H1 (cell line): ENCODE measurements around the gene NSL1. TPM values are rescaled to one million over a fixed set of nuclear protein-coding genes. Genes with fewer than 3 reads are reported as not detected.

Experiments
- CTCF ChIA-PET: fragments of 300-600 bp; sonication (Branson Sonifier 250); formaldehyde crosslinking; loops from one replicate; lab custom pipeline; 2021; ENCODE audit not compliant: partially characterized antibody; lab: Charles Lee
- POLR2A ChIA-PET: fragments of 300-600 bp; sonication (Branson Sonifier 250); formaldehyde crosslinking; loops from one replicate; lab custom pipeline; 2021; ENCODE audit warnings: inconsistent platforms; ENCODE audit not compliant: partially characterized antibody; lab: Charles Lee
- DNase-seq, 2 experiments: peaks; one replicate each; pipeline versions ENCODE4 v3.0.0 to v3.0.0-alpha.2; 2010 to 2022; ENCODE audit warnings: low spot score in 2 of 2, low read depth in 1 of 2, mixed read lengths in 1 of 2
- FAIRE-seq: peaks from 2 replicates; lab custom pipeline; 2011; peaks lifted over from hg19 to GRCh38; lab: Jason Lieb, UNC
- H2AFZ ChIP-seq: 2 replicates; pipeline ENCODE4 v1.8.1; 2012; ENCODE audit warnings: low read length, inconsistent platforms
- H2AK5ac ChIP-seq: 2 replicates; pipeline ENCODE4 v1.6.1; 2013; ENCODE audit warnings: low read depth, low read length
- H2BK120ac ChIP-seq: replicated peaks from 2 replicates; pipeline ENCODE3; 2013; ENCODE audit warnings: low read depth, low read length, inconsistent platforms
- H2BK12ac ChIP-seq: 2 replicates; pipeline ENCODE4 v1.6.1; 2013; ENCODE audit warnings: low read depth, low read length
- H2BK15ac ChIP-seq: 2 replicates; pipeline ENCODE4 v1.6.1; 2013; ENCODE audit warnings: low read length
- H2BK20ac ChIP-seq: 2 replicates; pipeline ENCODE4 v1.6.1; 2013; ENCODE audit warnings: low read length
- H2BK5ac ChIP-seq: 2 replicates; pipeline ENCODE4 v1.6.1; 2013; ENCODE audit warnings: low read depth, low read length
- H3K14ac ChIP-seq: 2 replicates; pipeline ENCODE4 v1.6.1; 2013; ENCODE audit warnings: inconsistent platforms; ENCODE audit not compliant: insufficient read length
- H3K18ac ChIP-seq: 2 replicates; pipeline ENCODE4 v1.6.1; 2013; ENCODE audit warnings: low read length; ENCODE audit errors: extremely low read depth
- H3K23ac ChIP-seq: 2 replicates; pipeline ENCODE4 v1.6.1; 2013; ENCODE audit warnings: inconsistent platforms; ENCODE audit not compliant: insufficient read length
- H3K23me2 ChIP-seq: 2 replicates; pipeline ENCODE4 v1.6.1; 2013; ENCODE audit warnings: low read depth, low read length
- H3K27ac ChIP-seq: 2 replicates; pipeline ENCODE4 v1.6.1; 2011; ENCODE audit warnings: low read depth, low read length, inconsistent platforms
- H3K27me3 ChIP-seq, 4 experiments: replicated peaks in 1 of 4; 1 replicate in 1 of 4; 2 replicates in 3 of 4; pipeline versions ENCODE4 v1.6.1 to v1.8.1; 2011 to 2013; ENCODE audit warnings: low read length in 3 of 4, mild to moderate bottlenecking in 3 of 4, inconsistent platforms in 2 of 4, mixed read lengths in 2 of 4, moderate library complexity in 1 of 4; ENCODE audit not compliant: control insufficient read depth in 3 of 4, insufficient read depth in 3 of 4; ENCODE audit errors: extremely low read depth in 1 of 4
- H3K36me3 ChIP-seq, 4 experiments: 2 replicates each; pipeline versions ENCODE4 v1.6.1 to v1.8.1; 2011 to 2013; ENCODE audit warnings: mild to moderate bottlenecking in 4 of 4, low read length in 3 of 4, moderate library complexity in 2 of 4, control low read depth in 1 of 4, inconsistent platforms in 1 of 4; ENCODE audit not compliant: insufficient read depth in 4 of 4, control insufficient read depth in 2 of 4
- H3K4ac ChIP-seq: replicated peaks from 2 replicates; pipeline ENCODE3; 2013; ENCODE audit warnings: low read length, low read depth, mixed read lengths, inconsistent platforms; ENCODE audit not compliant: insufficient read length
- H3K4me1 ChIP-seq, 4 experiments: replicated peaks in 1 of 4; 1 replicate in 1 of 4; 2 replicates in 3 of 4; pipeline versions ENCODE4 v1.6.1 to v1.8.1; 2011 to 2013; ENCODE audit warnings: low read length in 3 of 4, inconsistent platforms in 2 of 4, mixed read lengths in 1 of 4; ENCODE audit not compliant: insufficient read depth in 4 of 4, control insufficient read depth in 3 of 4
- H3K4me2 ChIP-seq, 2 experiments: 2 replicates each; pipeline versions ENCODE4 v1.6.1 to v1.8.1; 2011 to 2013; ENCODE audit warnings: low read depth in 2 of 2, low read length in 2 of 2, control low read depth in 1 of 2, inconsistent platforms in 1 of 2, mild to moderate bottlenecking in 1 of 2; ENCODE audit not compliant: insufficient read depth in 1 of 2
- H3K4me3 ChIP-seq, 4 experiments: fragments of 200-600, 300-600 bp in 1 of 4; sonication (generic), shearing (Covaris generic), sonication (Bioruptor Twin) in 1 of 4; 2 replicates each; pipeline versions ENCODE4 v1.5.1 to v1.8.1; 2011 to 2016; ENCODE audit warnings: low read length in 4 of 4, low read depth in 3 of 4, control low read depth in 2 of 4, inconsistent platforms in 2 of 4, mild to moderate bottlenecking in 2 of 4, mixed read lengths in 1 of 4, moderate library complexity in 1 of 4; ENCODE audit not compliant: insufficient read depth in 2 of 4; ENCODE audit errors: extremely low read depth in 1 of 4
- H3K56ac ChIP-seq: replicated peaks from 2 replicates; pipeline ENCODE3; 2013; ENCODE audit warnings: low read depth, mild to moderate bottlenecking, mixed read lengths, low read length, inconsistent platforms; ENCODE audit not compliant: insufficient read length
- H3K79me1 ChIP-seq: 2 replicates; pipeline ENCODE4 v1.6.1; 2013; ENCODE audit warnings: low read depth, low read length, control low read depth
- H3K79me2 ChIP-seq, 2 experiments: 2 replicates each; pipeline versions ENCODE4 v1.6.1 to v1.8.1; 2012 to 2013; ENCODE audit warnings: low read length in 2 of 2, mild to moderate bottlenecking in 2 of 2, inconsistent platforms in 1 of 2; ENCODE audit not compliant: insufficient read depth in 2 of 2, control insufficient read depth in 1 of 2
- H3K9ac ChIP-seq, 4 experiments: replicated peaks in 1 of 4; 1 replicate in 1 of 4; 2 replicates in 3 of 4; pipeline versions ENCODE4 v1.6.1 to v1.8.1; 2011 to 2013; ENCODE audit warnings: low read depth in 3 of 4, low read length in 3 of 4, control low read depth in 2 of 4, mild to moderate bottlenecking in 2 of 4, moderate library complexity in 2 of 4, inconsistent platforms in 1 of 4; ENCODE audit errors: extremely low read depth in 1 of 4
- H3K9me3 ChIP-seq, 2 experiments: 2 replicates each; pipeline versions ENCODE4 v1.6.1 to v1.8.1; 2012 to 2013; ENCODE audit warnings: mild to moderate bottlenecking in 2 of 2, moderate library complexity in 2 of 2, control low read depth in 1 of 2, inconsistent platforms in 1 of 2, low read depth in 1 of 2, low read length in 1 of 2, mixed read lengths in 1 of 2; ENCODE audit not compliant: insufficient read depth in 2 of 2
- H4K20me1 ChIP-seq, 2 experiments: replicated peaks in 1 of 2; 2 replicates each; pipeline versions ENCODE3 to v1.8.1; 2011 to 2013; ENCODE audit warnings: inconsistent platforms in 2 of 2, low read length in 2 of 2, mild to moderate bottlenecking in 1 of 2; ENCODE audit not compliant: insufficient read depth in 2 of 2, control insufficient read depth in 1 of 2
- H4K5ac ChIP-seq: 2 replicates; pipeline ENCODE4 v1.6.1; 2013; ENCODE audit warnings: low read length, low read depth, mixed read lengths, inconsistent platforms; ENCODE audit not compliant: insufficient read length
- H4K8ac ChIP-seq: 2 replicates; pipeline ENCODE4 v1.8.0; 2013; ENCODE audit warnings: mild to moderate bottlenecking, moderate library complexity, low read length, inconsistent platforms; ENCODE audit not compliant: insufficient read depth; ENCODE audit errors: extremely low read depth
- H4K91ac ChIP-seq: replicated peaks from 2 replicates; pipeline ENCODE3; 2013; ENCODE audit warnings: low read length, mixed read lengths, inconsistent platforms; ENCODE audit not compliant: insufficient read length
- BACH1 ChIP-seq: IDR thresholded peaks from 2 replicates; pipeline ENCODE4 v1.6.1; 2012; ENCODE audit warnings: low read length, improper control_type of control experiment
- BCL11A ChIP-seq, 2 experiments: IDR thresholded peaks; one replicate each; pipeline ENCODE4 v1.6.1; 2011; ENCODE audit warnings: low read depth in 2 of 2, low read length in 2 of 2, mild to moderate bottlenecking in 2 of 2
- BRCA1 ChIP-seq: IDR thresholded peaks from 2 replicates; pipeline ENCODE4 v1.6.1; 2012; ENCODE audit warnings: low read depth, low read length, improper control_type of control experiment
- CBX5 ChIP-seq: fragments of 300-800, 300-1000 bp; sonication (generic); IDR thresholded peaks from 2 replicates; pipeline ENCODE4 v1.7.1; 2016; ENCODE audit warnings: antibody characterized with exemption, low read length, low read depth
- CTCF ChIP-seq, 3 experiments: IDR thresholded peaks; 1 replicate in 2 of 3; 2 replicates in 1 of 3; pipeline versions ENCODE4 v1.5.1 to v1.6.1; 2011; ENCODE audit warnings: low read length in 3 of 3, mild to moderate bottlenecking in 3 of 3, inconsistent platforms in 2 of 3, low read depth in 1 of 3, moderate library complexity in 1 of 3; ENCODE audit not compliant: insufficient read depth in 1 of 3; ENCODE audit errors: control extremely low read depth in 1 of 3
- EZH2 ChIP-seq: fragments of 200-600 bp; sonication (generic); IDR thresholded peaks from 2 replicates; pipeline ENCODE4 v1.7.1; 2012; ENCODE audit warnings: low read depth, mild to moderate bottlenecking, moderate library complexity, low read length, inconsistent platforms; ENCODE audit not compliant: severe bottlenecking
- NANOG ChIP-seq: IDR thresholded peaks from 2 replicates; pipeline ENCODE4 v1.6.1; 2011; ENCODE audit warnings: low read length, low read depth, mild to moderate bottlenecking, inconsistent platforms; ENCODE audit not compliant: insufficient read depth, poor library complexity, severe bottlenecking
- RAD21 ChIP-seq, 2 experiments: IDR thresholded peaks in 1 of 2; conservative IDR thresholded peaks in 1 of 2; 2 replicates each; pipeline ENCODE4 v1.6.1; 2011; ENCODE audit warnings: low read depth in 2 of 2, low read length in 2 of 2, improper control_type of control experiment in 1 of 2, inconsistent platforms in 1 of 2, mild to moderate bottlenecking in 1 of 2, moderate library complexity in 1 of 2
- SIN3A ChIP-seq, 2 experiments: IDR thresholded peaks in 1 of 2; conservative IDR thresholded peaks in 1 of 2; 2 replicates each; pipeline ENCODE4 v1.6.1; 2011 to 2012; ENCODE audit warnings: low read length in 2 of 2, improper control_type of control experiment in 1 of 2, low read depth in 1 of 2, mild to moderate bottlenecking in 1 of 2
- TAF7 ChIP-seq: optimal IDR thresholded peaks from 2 replicates; pipeline ENCODE3; 2011; ENCODE audit warnings: low read depth, mild to moderate bottlenecking, inconsistent platforms, low read length, moderate library complexity, borderline replicate concordance
- TCF12 ChIP-seq: IDR thresholded peaks from 2 replicates; pipeline ENCODE4 v1.6.1; 2011; ENCODE audit warnings: low read depth, mild to moderate bottlenecking, low read length
- WGBS, 2 experiments: shearing (Covaris generic) in 1 of 2; methylation state at CpG; one replicate each; pipeline versions ENCODE4 v1.1.6 to v1.1.7; 2013 to 2015; ENCODE audit warnings: low lambda C conversion rate in 2 of 2, mixed read lengths in 2 of 2, inconsistent platforms in 1 of 2, low coverage in 1 of 2, missing lambda C conversion rate in 1 of 2; ENCODE audit not compliant: insufficient replicate concordance in 2 of 2, insufficient coverage in 1 of 2, insufficient read length in 1 of 2; ENCODE audit errors: extremely low coverage in 1 of 2, missing lambda C conversion rate in 1 of 2; 5-methylcytosine and 5-hydroxymethylcytosine counted together
- polyA plus RNA-seq, 7 experiments: library from polyadenylated mRNA; depleted of rRNA in 3 of 7; stranded (reverse) in 5 of 7; unstranded in 2 of 7; fragments of >200 nt in 5 of 7; fragments of 200-250 nt in 2 of 7; gene quantifications; 1 replicate in 5 of 7; 2 replicates in 1 of 7; 4 replicates in 1 of 7; pipeline versions ENCODE4 v1.2.1 to v1.2.3, GENCODE V29; 2011 to 2013; ENCODE audit warnings: missing spikeins in 2 of 7, mixed read lengths in 2 of 7
- total RNA-seq: library from RNA; stranded (reverse); fragmentation: NEBNext Ultra II Directional; extraction: Animal tissue kit (Norgen Biotek cat#: 25700); gene quantifications from 2 replicates; pipeline ENCODE4 v1.2.1, GENCODE V29; 2021

The NSL1 gene
- total and polyA plus RNA-seq, 2 of the 8 experiments (the other 6 are each of a cell fraction or from before 2014, with no cell fraction given) = 25.4 to 51.7 TPM

- Histone ChIP-seq H2BK5ac (no peak overlapping the region), H4K91ac (no peak overlapping the region), H3K14ac (no peak overlapping the region), H2AK5ac (no peak overlapping the region), H3K18ac (no peak overlapping the region), H3K56ac (no peak overlapping the region), H3K4me3 (no peak overlapping the region), H4K20me1 (no peaks in the 10 kb centered on the region), H3K4me2 (no peak overlapping the region), H3K4ac (no peak overlapping the region), H2BK12ac (no peak overlapping the region), H2AFZ (no peak overlapping the region), H3K27me3 (no peaks in the 10 kb centered on the region), H3K9ac (no peak overlapping the region), H3K36me3 (peaks cover 0 to 2% (median 0%) of the 10 kb centered on the region in 4 experiments; a peak in 1 of 8 replicates), H3K79me2 (no peaks in the 10 kb centered on the region), H2BK15ac (no peak overlapping the region), H2BK120ac (no peak overlapping the region), H4K8ac (no peak overlapping the region), H3K23ac (no peak overlapping the region), H3K79me1 (no peaks in the 10 kb centered on the region), H3K9me3 (peaks cover 2 to 19% of the 10 kb centered on the region in 2 experiments; a peak in 2 of 4 replicates), H3K4me1 (no peaks in the 10 kb centered on the region), H4K5ac (no peak overlapping the region), H3K27ac (no peak overlapping the region), H2BK20ac (no peak overlapping the region), H3K23me2 (no peaks in the 10 kb centered on the region)
- POLR2A ChIA-PET = no interaction called here
- WGBS, 2 experiments = 93 to 100% methylated on average over 1 to 5 of the region's 5 CpGs
- DNase-seq (no peak), FAIRE-seq (no peak)
- CTCF ChIA-PET = interaction anchor here (0.6 to 2.0 kb wide), 4 partner anchors 8 to 1729 kb away, joined by 3 to 10 read pairs (median 4); no protein-coding TSS in a partner anchor
- TF ChIP-seq BACH1 = no peak
- no peak for TF ChIP-seq NANOG
- no peak for TF ChIP-seq SIN3A (conservative IDR thresholded peaks at IDR 0.05 in 1 of 2, IDR thresholded peaks at IDR 0.05 in 1 of 2; ENCODE audit: low read depth in 1 of 2, low read length in 2 of 2)
- TF ChIP-seq BRCA1 = no peak
- TF ChIP-seq TCF12 = no peak
- no peak for TF ChIP-seq RAD21 (IDR thresholded peaks at IDR 0.05 in 1 of 2, conservative IDR thresholded peaks at IDR 0.05 in 1 of 2; ENCODE audit: low read depth in 2 of 2, low read length in 2 of 2)
- TF ChIP-seq BCL11A (IDR thresholded peaks at IDR 0.05; ENCODE audit: low read depth in 2 of 2, low read length in 2 of 2) = no peak
- TF ChIP-seq CTCF (IDR thresholded peaks at IDR 0.05; ENCODE audit: control extremely low read depth in 1 of 3, insufficient read depth in 1 of 3, low read depth in 1 of 3, low read length in 3 of 3) = no peak
- TF ChIP-seq TAF7 = no peak
- TF ChIP-seq EZH2 = no peak
- no peak for TF ChIP-seq CBX5
These were observed 63.0 kb downstream of the NSL1 start for GRCh38 chr1:212728606-212729005.
